Measurements from ENCODE around the gene LCLAT1.
"Not testable (repeated sequence)": the region's sequence is repeated elsewhere in the genome, so short reads cannot be mapped to it uniquely, and the experiment has no call there.

Gene LCLAT1

GRCh38 chr2:30492185-30492584 is 45.1 kb downstream of the LCLAT1 start:
- no peak for DNase-seq

- DNase-seq = no peak
Observed at GRCh38 chr2:30492619-30493018, 45.6 kb downstream of the LCLAT1 start.

GRCh38 chr2:30493440-30493839 is 46.4 kb downstream of the LCLAT1 start:
- no peak for DNase-seq

- DNase-seq = not testable (repeated sequence)
Observed at GRCh38 chr2:30495896-30496295, 48.9 kb downstream of the LCLAT1 start.

- no peak for DNase-seq
Observed at GRCh38 chr2:30499681-30500080, 52.6 kb downstream of the LCLAT1 start.

- no peak for DNase-seq
Observed at GRCh38 chr2:30500699-30501098, 53.7 kb downstream of the LCLAT1 start.

GRCh38 chr2:30502310-30502709 is 55.3 kb downstream of the LCLAT1 start:
- DNase-seq = no peak

- no peak for DNase-seq
Observed at GRCh38 chr2:30503007-30503694, 56.1 kb downstream of the LCLAT1 start.

- no peak for DNase-seq
Observed at GRCh38 chr2:30503695-30504052, 56.6 kb downstream of the LCLAT1 start.

GRCh38 chr2:30504731-30505130 is 57.7 kb downstream of the LCLAT1 start:
- DNase-seq = no peak

- DNase-seq = no peak
Observed at GRCh38 chr2:30505500-30506180, 58.6 kb downstream of the LCLAT1 start.

GRCh38 chr2:30507460-30507859 is 60.4 kb downstream of the LCLAT1 start:
- DNase-seq = not testable (repeated sequence)

GRCh38 chr2:30509716-30510115 is 62.7 kb downstream of the LCLAT1 start:
- DNase-seq = no peak

GRCh38 chr2:30510409-30510808 is 63.4 kb downstream of the LCLAT1 start:
- no peak for DNase-seq

- peak; percentile 65 for DNase-seq
Observed at GRCh38 chr2:30511122-30512083, 64.4 kb downstream of the LCLAT1 start.

- no peak for DNase-seq
Observed at GRCh38 chr2:30512243-30512886, 65.3 kb downstream of the LCLAT1 start.

- not testable (repeated sequence) for DNase-seq
Observed at GRCh38 chr2:30513649-30514048, 66.6 kb downstream of the LCLAT1 start.

GRCh38 chr2:30514134-30514847 is 67.2 kb downstream of the LCLAT1 start:
- peak; percentile 3 for DNase-seq

- no peak for DNase-seq
Observed at GRCh38 chr2:30514848-30515435, 67.9 kb downstream of the LCLAT1 start.

- no peak for DNase-seq
Observed at GRCh38 chr2:30516166-30516565, 69.1 kb downstream of the LCLAT1 start.

- DNase-seq = no peak
Observed at GRCh38 chr2:30519796-30520195, 72.8 kb downstream of the LCLAT1 start.

- DNase-seq = no peak
Observed at GRCh38 chr2:30522421-30522820, 75.4 kb downstream of the LCLAT1 start.

Data from NCI-H1092 treated with DMSO at 0.1 percent for 48 hours (cell line).